ENCODE measurements around the gene AMIGO3.
A peak's percentile ranks its signal among the peaks of the same experiment; 100 is the strongest.
"Not testable (repeated sequence)": the region's sequence is repeated elsewhere in the genome, so short reads cannot be mapped to it uniquely, and the experiment has no call there.

Gene AMIGO3, protein sequence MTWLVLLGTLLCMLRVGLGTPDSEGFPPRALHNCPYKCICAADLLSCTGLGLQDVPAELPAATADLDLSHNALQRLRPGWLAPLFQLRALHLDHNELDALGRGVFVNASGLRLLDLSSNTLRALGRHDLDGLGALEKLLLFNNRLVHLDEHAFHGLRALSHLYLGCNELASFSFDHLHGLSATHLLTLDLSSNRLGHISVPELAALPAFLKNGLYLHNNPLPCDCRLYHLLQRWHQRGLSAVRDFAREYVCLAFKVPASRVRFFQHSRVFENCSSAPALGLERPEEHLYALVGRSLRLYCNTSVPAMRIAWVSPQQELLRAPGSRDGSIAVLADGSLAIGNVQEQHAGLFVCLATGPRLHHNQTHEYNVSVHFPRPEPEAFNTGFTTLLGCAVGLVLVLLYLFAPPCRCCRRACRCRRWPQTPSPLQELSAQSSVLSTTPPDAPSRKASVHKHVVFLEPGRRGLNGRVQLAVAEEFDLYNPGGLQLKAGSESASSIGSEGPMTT

DNA sequence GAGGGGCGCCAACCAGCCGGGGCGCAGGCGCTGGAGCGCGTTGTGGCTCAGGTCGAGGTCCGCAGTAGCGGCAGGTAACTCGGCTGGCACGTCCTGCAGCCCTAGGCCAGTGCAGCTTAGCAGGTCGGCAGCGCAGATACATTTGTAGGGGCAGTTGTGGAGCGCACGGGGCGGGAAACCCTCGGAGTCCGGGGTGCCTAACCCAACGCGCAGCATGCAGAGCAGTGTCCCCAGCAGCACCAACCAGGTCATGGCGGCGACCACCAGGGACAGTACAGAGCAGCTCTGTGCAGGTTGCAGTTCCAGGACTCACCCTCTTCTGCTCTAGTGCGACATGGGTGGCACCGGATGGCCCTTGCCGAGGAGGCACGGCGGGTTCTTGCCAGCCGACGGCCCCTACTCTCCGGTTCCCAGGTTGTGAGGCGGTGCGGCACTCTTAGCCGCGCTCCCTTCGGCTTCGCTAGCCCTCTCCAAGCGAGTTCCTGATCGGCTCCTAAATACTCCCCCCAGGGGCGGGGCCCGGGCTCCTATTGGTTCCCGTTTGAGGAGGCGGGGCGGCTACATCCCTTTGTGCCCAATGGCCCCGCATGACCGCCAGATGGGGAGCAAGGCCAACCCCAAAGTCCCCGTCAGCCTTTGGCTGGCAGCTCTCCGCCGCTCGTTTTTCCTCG is at the start of gene AMIGO3:
Gene AMIGO3, minus strand, starts transcription at position 471 of the 671 bp plus-strand sequence. Its CDS starts 219 bp downstream, at position 252.
- H3K4me1 ChIP-seq (ENCODE audit: control insufficient read depth, insufficient read depth, low read length, unreplicated experiment) = peaks cover 9% of the 10 kb centered on the region
- H3K27ac ChIP-seq (ENCODE audit: low read depth, low read length) = no peak within 1 kb of the TSS
- H3K4me3 ChIP-seq (ENCODE audit: low read depth, low read length) = peak within 1 kb of the TSS; percentile 70
- H3K27me3 ChIP-seq (ENCODE audit: insufficient read depth, low read length) = no peaks in the 10 kb centered on the region
- no peak within 1 kb of the TSS for H2AFZ ChIP-seq (ENCODE audit: low read length, unreplicated experiment)
- peaks cover 14% of the 10 kb centered on the region for H3K79me2 ChIP-seq (ENCODE audit: control insufficient read depth, insufficient read depth, low read length, unreplicated experiment)
- H3K36me3 ChIP-seq (ENCODE audit: insufficient read depth, low read length) = no peaks in the 10 kb centered on the region

DNA sequence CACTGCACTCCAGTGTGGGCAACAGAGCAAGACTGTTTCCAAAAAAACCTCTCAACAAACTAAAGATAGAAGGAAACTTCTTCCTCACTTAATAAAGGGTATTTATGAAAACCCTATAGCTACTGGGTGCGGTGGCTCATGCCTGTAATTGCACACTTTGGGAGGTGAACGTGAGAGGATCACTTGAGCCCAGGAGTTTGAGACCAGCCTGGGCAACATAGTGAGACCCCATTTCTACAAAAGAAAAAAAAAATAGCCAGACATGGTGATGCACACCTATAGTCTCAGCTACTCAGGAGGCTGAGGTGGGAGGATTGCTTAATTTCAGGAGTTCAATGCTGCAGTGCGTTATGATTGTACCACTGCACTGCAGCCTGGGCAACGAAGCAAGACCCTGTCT is 44.5 kb upstream of the AMIGO3 start:
- H3K27ac ChIP-seq (ENCODE audit: low read depth, low read length) = no peak overlapping the region
- H3K36me3 ChIP-seq (ENCODE audit: insufficient read depth, low read length) = peaks cover 8% of the 10 kb centered on the region
- no peaks in the 10 kb centered on the region for H3K4me1 ChIP-seq (ENCODE audit: control insufficient read depth, insufficient read depth, low read length, unreplicated experiment)
- H2AFZ ChIP-seq (ENCODE audit: low read length, unreplicated experiment) = no peak overlapping the region
- H3K4me3 ChIP-seq (ENCODE audit: low read depth, low read length) = no peak overlapping the region
- H3K27me3 ChIP-seq (ENCODE audit: insufficient read depth, low read length) = no peaks in the 10 kb centered on the region
- peaks cover 52% of the 10 kb centered on the region for H3K79me2 ChIP-seq (ENCODE audit: control insufficient read depth, insufficient read depth, low read length, unreplicated experiment)

DNA sequence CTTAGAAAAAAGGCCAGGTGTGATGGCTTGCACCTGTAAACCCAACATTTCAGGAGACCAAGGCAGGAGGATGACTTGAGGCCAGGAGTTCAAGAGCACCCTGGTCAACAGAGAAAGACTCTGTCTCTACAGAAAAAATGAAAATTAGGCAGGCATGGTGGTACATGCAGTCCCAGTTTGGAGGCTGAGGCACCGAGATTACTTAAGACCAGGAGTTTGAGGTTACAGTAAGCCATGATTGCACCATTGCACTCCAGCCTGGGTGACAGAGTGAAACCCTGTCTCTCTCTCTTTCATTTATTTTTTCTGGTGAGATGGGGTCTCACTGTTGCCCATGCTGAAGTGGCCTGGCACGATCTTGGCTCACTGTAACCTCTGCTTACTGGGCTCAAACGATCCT is 42.2 kb upstream of the AMIGO3 start:
- Histone ChIP-seq H3K27me3 (ENCODE audit: insufficient read depth, low read length) (no peaks in the 10 kb centered on the region), H3K4me3 (ENCODE audit: low read depth, low read length) (no peak overlapping the region), H3K79me2 (ENCODE audit: control insufficient read depth, insufficient read depth, low read length, unreplicated experiment) (peaks cover 58% of the 10 kb centered on the region), H3K4me1 (ENCODE audit: control insufficient read depth, insufficient read depth, low read length, unreplicated experiment) (no peaks in the 10 kb centered on the region), H2AFZ (ENCODE audit: low read length, unreplicated experiment) (no peak overlapping the region), H3K36me3 (ENCODE audit: insufficient read depth, low read length) (peaks cover 8% of the 10 kb centered on the region; the same call in 1 of the 2 replicates), H3K27ac (ENCODE audit: low read depth, low read length) (no peak overlapping the region)

DNA sequence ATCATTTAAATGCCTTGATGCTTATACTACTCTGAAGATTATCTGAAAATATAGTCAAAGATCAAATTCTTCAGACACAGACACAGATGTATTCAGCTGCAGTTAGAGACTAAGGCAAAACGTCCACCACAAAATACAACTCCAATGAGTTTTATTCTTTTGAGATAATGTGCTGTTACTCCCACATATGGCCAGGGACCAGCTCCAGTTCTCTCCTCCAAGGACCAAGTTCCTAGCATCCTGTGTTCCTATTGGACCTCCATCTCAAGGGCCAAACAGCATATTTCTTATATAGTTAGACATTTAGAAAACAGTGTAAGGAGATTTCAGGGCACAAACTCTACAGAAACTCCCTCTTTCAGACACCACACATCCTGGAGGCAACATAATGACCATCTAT is 39.7 kb upstream of the AMIGO3 start:
- Histone ChIP-seq H2AFZ (ENCODE audit: low read length, unreplicated experiment) (no peak overlapping the region), H3K27me3 (ENCODE audit: insufficient read depth, low read length) (no peaks in the 10 kb centered on the region), H3K4me1 (ENCODE audit: control insufficient read depth, insufficient read depth, low read length, unreplicated experiment) (no peaks in the 10 kb centered on the region), H3K79me2 (ENCODE audit: control insufficient read depth, insufficient read depth, low read length, unreplicated experiment) (peaks cover 62% of the 10 kb centered on the region), H3K36me3 (ENCODE audit: insufficient read depth, low read length) (no peaks in the 10 kb centered on the region), H3K4me3 (ENCODE audit: low read depth, low read length) (no peak overlapping the region), H3K27ac (ENCODE audit: low read depth, low read length) (no peak overlapping the region)

DNA sequence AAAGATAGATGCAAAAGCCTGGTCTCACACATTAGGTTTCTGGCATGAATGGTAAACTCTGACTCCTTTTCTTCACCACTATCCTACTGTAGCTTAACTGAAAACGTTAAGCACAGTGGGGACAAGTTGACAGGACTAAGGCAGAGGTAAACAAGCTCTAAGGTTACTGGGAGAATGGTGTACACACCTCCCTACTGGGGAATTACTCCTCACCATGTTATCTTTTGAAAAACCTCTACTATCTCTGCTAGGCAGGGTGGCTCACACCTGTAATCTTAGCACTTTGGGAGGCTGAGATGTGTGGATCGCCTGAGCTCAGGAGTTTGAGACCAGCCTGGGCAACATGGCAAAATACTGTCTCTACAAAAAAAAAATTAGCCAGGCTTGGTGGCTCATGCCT is 37.7 kb upstream of the AMIGO3 start:
- Histone ChIP-seq H3K4me3 (ENCODE audit: low read depth, low read length) (no peak overlapping the region), H3K4me1 (ENCODE audit: control insufficient read depth, insufficient read depth, low read length, unreplicated experiment) (no peaks in the 10 kb centered on the region), H3K27me3 (ENCODE audit: insufficient read depth, low read length) (no peaks in the 10 kb centered on the region), H3K36me3 (ENCODE audit: insufficient read depth, low read length) (no peaks in the 10 kb centered on the region), H2AFZ (ENCODE audit: low read length, unreplicated experiment) (no peak overlapping the region), H3K79me2 (ENCODE audit: control insufficient read depth, insufficient read depth, low read length, unreplicated experiment) (peaks cover 60% of the 10 kb centered on the region), H3K27ac (ENCODE audit: low read depth, low read length) (no peak overlapping the region)

DNA sequence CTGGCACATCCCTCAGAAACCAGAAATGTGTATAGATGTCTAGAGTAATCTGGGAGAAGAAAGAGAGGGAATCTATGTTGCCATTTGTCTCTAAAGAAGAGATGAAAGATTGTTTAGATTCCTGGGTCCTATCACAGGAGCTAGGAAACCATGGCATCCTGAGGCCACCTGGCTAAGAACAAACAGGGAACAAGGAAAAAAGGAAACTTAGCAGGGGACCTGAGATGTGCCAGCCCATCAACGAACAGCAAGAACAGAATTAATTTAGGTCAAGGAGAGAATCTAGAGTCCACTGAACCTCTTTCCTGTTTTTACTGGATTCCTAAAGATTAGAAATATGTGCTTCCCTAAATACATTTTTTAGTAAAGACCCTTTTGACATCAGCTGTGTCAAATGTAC is 36.6 kb upstream of the AMIGO3 start:
- no peak overlapping the region for H3K4me3 ChIP-seq (ENCODE audit: low read depth, low read length)
- no peaks in the 10 kb centered on the region for H3K36me3 ChIP-seq (ENCODE audit: insufficient read depth, low read length)
- H2AFZ ChIP-seq (ENCODE audit: low read length, unreplicated experiment) = no peak overlapping the region
- no peaks in the 10 kb centered on the region for H3K27me3 ChIP-seq (ENCODE audit: insufficient read depth, low read length)
- H3K27ac ChIP-seq (ENCODE audit: low read depth, low read length) = no peak overlapping the region
- H3K4me1 ChIP-seq (ENCODE audit: control insufficient read depth, insufficient read depth, low read length, unreplicated experiment) = no peaks in the 10 kb centered on the region
- peaks cover 56% of the 10 kb centered on the region for H3K79me2 ChIP-seq (ENCODE audit: control insufficient read depth, insufficient read depth, low read length, unreplicated experiment)

DNA sequence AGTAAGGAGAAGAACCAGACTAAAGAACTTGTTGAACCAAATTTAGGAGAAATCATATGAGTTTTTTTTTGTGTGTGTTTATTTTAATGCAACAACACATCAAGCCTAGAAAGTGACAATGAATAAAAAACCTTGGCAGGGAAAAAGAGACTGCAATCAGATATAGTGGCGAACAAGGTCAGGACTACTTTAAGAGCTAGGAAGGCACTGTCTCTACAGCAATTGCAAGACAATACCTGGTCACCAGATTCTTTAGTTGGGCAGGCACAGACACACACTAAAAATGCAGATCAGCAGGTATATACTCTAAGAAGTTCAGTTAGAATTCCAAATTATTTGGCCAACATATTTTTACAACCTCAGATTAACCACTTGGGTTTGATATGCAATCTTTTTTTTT is 35.1 kb upstream of the AMIGO3 start:
- Histone ChIP-seq H3K4me3 (ENCODE audit: low read depth, low read length) (no peak overlapping the region), H3K4me1 (ENCODE audit: control insufficient read depth, insufficient read depth, low read length, unreplicated experiment) (no peaks in the 10 kb centered on the region), H3K79me2 (ENCODE audit: control insufficient read depth, insufficient read depth, low read length, unreplicated experiment) (peaks cover 52% of the 10 kb centered on the region), H3K27me3 (ENCODE audit: insufficient read depth, low read length) (no peaks in the 10 kb centered on the region), H3K27ac (ENCODE audit: low read depth, low read length) (no peak overlapping the region), H2AFZ (ENCODE audit: low read length, unreplicated experiment) (no peak overlapping the region), H3K36me3 (ENCODE audit: insufficient read depth, low read length) (no peaks in the 10 kb centered on the region)

DNA sequence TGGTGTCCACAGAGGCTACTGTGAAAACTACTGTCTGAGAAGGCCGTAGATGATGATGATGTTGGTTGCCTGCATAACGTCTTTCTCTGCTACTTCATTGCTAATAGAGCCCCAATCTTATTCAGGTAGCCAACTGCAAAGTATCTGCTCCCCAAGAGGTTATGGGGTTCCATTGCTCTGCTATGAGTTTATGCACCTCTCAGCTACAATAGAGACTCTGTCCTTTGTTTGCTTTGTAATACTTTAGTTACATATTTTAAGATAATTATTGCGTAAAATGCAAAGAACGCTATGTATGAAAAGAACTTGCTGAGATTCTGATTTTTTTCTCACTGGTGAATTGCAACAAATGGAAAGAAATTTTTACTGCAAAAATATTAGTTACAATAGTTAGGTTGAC is 32.0 kb upstream of the AMIGO3 start:
- H3K4me3 ChIP-seq (ENCODE audit: low read depth, low read length) = no peak overlapping the region
- H3K36me3 ChIP-seq (ENCODE audit: insufficient read depth, low read length) = no peaks in the 10 kb centered on the region
- no peak overlapping the region for H2AFZ ChIP-seq (ENCODE audit: low read length, unreplicated experiment)
- no peak overlapping the region for H3K27ac ChIP-seq (ENCODE audit: low read depth, low read length)
- H3K4me1 ChIP-seq (ENCODE audit: control insufficient read depth, insufficient read depth, low read length, unreplicated experiment) = peaks cover 9% of the 10 kb centered on the region
- peaks cover 42% of the 10 kb centered on the region for H3K79me2 ChIP-seq (ENCODE audit: control insufficient read depth, insufficient read depth, low read length, unreplicated experiment)
- H3K27me3 ChIP-seq (ENCODE audit: insufficient read depth, low read length) = no peaks in the 10 kb centered on the region

DNA sequence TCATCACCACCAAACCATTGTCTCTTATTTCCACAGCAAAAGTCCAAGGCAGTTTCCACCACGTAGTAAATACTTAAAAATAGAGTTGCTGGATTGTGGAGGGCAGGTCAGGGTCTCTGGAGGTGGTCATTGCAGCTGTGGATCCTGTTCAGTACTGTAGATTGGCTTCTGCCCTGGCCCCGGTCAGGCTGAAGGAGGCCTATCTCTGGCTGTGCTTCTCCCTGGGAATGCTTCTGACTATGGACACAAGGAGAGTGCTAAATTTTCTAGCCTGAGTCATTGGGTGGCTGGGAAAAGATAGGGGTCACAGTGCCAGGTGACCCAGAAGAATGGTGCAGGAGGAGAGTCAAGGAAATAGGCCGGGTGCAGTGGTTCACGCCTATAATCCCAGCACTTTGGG is 30.6 kb upstream of the AMIGO3 start:
- H3K27ac ChIP-seq (ENCODE audit: low read depth, low read length) = no peak overlapping the region

DNA sequence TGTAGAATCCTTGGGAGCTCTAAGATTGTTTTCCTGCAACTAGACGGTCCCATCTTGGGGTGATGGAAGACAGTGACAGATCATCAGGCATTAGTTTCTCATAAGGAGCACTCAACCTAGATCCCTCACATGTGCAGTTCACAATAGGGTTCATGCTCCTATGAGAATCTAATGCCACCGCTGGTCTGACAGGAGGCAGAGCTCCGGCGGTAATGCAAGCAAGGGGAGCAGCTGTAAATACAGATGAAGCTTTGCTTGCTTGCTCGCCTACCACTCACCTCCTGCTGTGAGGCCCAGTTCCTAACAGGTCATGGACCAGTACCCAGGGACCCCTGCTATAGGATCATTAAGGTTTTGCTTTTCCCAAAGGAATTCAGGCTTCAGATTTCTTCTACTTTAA is 29.4 kb upstream of the AMIGO3 start:
- not testable (repeated sequence) for H3K36me3 ChIP-seq (ENCODE audit: insufficient read depth, low read length); H3K27me3 ChIP-seq (ENCODE audit: insufficient read depth, low read length); H2AFZ ChIP-seq (ENCODE audit: low read length, unreplicated experiment); H3K4me3 ChIP-seq (ENCODE audit: low read depth, low read length)
- Histone ChIP-seq H3K79me2 (ENCODE audit: control insufficient read depth, insufficient read depth, low read length, unreplicated experiment) (peaks cover 23% of the 10 kb centered on the region), H3K27ac (ENCODE audit: low read depth, low read length) (peak overlapping the region; percentile 81; the same call in 1 of the 2 replicates), H3K4me1 (ENCODE audit: control insufficient read depth, insufficient read depth, low read length, unreplicated experiment) (peaks cover 15% of the 10 kb centered on the region)

More for the DNA sequence above, 30.6 kb upstream of the AMIGO3 start:
- no peak overlapping the region for H2AFZ ChIP-seq (ENCODE audit: low read length, unreplicated experiment)
- peaks cover 15% of the 10 kb centered on the region for H3K4me1 ChIP-seq (ENCODE audit: control insufficient read depth, insufficient read depth, low read length, unreplicated experiment)
- peaks cover 31% of the 10 kb centered on the region for H3K79me2 ChIP-seq (ENCODE audit: control insufficient read depth, insufficient read depth, low read length, unreplicated experiment)
- no peaks in the 10 kb centered on the region for H3K27me3 ChIP-seq (ENCODE audit: insufficient read depth, low read length)
- H3K36me3 ChIP-seq (ENCODE audit: insufficient read depth, low read length) = no peaks in the 10 kb centered on the region
- H3K4me3 ChIP-seq (ENCODE audit: low read depth, low read length) = no peak overlapping the region
